Measurements from ENCODE around the gene TAF4.

TAF4 gene

DNA sequence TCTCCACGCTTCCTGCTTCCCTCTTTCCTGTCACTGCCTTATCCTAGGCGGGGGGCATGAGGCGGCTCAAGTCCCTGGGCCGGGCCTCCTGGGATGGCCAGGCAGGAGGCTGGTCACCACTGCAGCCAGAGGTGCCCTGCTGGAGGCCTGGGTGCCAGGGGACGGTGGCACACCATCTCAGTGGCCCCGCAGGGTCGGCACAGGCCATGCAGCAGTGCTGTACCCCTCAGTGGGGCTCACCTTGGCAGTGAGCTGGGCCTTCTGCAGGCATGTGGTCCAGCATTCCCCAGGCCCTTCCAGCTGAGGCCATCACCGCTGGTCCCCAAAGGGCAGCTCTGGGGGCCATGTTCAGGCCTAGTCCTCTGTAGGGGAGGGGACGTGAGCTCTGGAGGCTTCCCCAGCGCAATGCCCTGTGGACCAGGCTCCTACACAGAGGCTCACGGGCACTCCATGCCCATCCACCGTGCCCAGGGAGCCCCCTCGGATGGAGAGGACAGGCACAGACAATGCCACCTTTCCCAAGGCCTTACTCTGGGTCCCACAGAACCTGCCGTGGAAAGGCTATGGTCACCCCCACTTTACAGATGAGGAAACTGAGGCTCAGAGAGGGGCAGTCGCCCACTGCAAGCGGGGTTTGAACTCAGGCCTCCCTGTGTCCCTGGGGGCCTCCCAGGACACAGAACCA is 123.8 kb downstream of the TAF4 start:
- Histone ChIP-seq H3K36me3 (ENCODE audit: control insufficient read depth, insufficient read depth, low read length) (no peaks in the 10 kb centered on the region), H3K9ac (ENCODE audit: low read length) (no peak overlapping the region), H3K9me3 (ENCODE audit: control insufficient read depth, low read length) (no peaks in the 10 kb centered on the region), H3K4me3 (ENCODE audit: low read length) (no peak overlapping the region), H3K4me1 (ENCODE audit: control insufficient read depth, insufficient read depth, low read length) (no peaks in the 10 kb centered on the region), H3K27me3 (ENCODE audit: control insufficient read depth, insufficient read depth, low read length) (peaks cover 4% of the 10 kb centered on the region)

GRCh38 chr20:61940976-61941720 is 124.5 kb downstream of the TAF4 start:
- H3K4me3 ChIP-seq (ENCODE audit: low read length) = no peak overlapping the region
- H3K27me3 ChIP-seq (ENCODE audit: control insufficient read depth, insufficient read depth, low read length) = peaks cover 4% of the 10 kb centered on the region
- no peaks in the 10 kb centered on the region for H3K4me1 ChIP-seq (ENCODE audit: control insufficient read depth, insufficient read depth, low read length)
- no peak overlapping the region for H3K9ac ChIP-seq (ENCODE audit: low read length)
- H3K9me3 ChIP-seq (ENCODE audit: control insufficient read depth, low read length) = no peaks in the 10 kb centered on the region
- H3K36me3 ChIP-seq (ENCODE audit: control insufficient read depth, insufficient read depth, low read length) = no peaks in the 10 kb centered on the region

DNA sequence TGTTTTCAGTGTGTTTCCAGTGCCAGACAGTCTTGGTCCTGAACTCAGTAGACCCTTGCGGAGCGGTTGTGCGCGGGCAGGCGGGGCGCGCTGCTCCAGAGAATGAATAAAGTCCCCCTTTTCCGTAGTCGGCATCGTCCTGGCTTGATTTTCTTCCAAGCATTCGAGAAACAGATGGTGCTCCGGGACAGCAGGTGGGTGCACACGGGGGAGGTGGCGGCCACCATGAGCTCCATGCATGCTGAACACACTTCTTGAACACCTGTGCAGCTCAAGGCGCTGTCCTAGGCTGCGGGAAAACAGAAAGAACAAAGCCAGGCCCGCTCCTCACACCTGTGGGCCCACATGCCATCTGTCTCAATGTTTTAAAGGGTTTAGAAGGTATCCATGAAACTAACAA is 125.2 kb downstream of the TAF4 start:
- no peaks in the 10 kb centered on the region for H3K36me3 ChIP-seq (ENCODE audit: control insufficient read depth, insufficient read depth, low read length)
- H3K9me3 ChIP-seq (ENCODE audit: control insufficient read depth, low read length) = no peaks in the 10 kb centered on the region
- H3K9ac ChIP-seq (ENCODE audit: low read length) = no peak overlapping the region
- no peak overlapping the region for H3K4me3 ChIP-seq (ENCODE audit: low read length)
- no peaks in the 10 kb centered on the region for H3K4me1 ChIP-seq (ENCODE audit: control insufficient read depth, insufficient read depth, low read length)
- peaks cover 4% of the 10 kb centered on the region for H3K27me3 ChIP-seq (ENCODE audit: control insufficient read depth, insufficient read depth, low read length)

DNA sequence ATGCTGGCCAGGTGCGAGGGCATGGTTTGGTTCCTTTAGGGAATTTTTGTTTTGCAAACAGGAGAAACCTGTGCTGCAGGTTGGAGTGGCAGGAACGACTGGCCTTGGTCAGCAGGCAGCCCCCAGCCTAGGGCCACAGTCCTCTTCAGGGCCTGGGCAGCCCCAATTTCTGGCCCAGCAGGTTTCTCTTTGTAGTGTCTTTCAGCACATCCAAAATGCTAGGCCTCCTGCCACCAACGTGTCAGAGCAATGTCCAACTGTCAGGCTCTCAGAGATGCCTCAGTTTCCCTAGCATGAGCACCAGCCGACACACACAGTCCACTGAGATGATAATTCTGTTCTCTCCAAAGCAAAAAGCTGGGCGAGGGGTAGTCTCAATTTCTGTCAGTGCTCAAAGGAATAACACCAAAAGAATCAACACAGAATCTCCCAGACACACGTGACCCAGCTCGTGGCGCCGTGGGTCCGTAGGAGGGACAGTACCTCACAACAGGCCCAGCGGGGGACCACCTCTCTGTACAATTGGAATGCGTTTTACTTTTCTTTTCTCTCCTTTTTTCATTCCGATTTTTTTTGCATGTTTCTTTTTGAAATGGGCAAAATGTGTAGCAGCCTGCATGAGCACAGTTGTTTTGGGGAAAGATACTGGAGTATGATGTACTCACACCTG is 125.9 kb downstream of the TAF4 start:
- no peak overlapping the region for H3K9ac ChIP-seq (ENCODE audit: low read length)
- H3K4me1 ChIP-seq (ENCODE audit: control insufficient read depth, insufficient read depth, low read length) = no peaks in the 10 kb centered on the region
- H3K4me3 ChIP-seq (ENCODE audit: low read length) = no peak overlapping the region
- H3K36me3 ChIP-seq (ENCODE audit: control insufficient read depth, insufficient read depth, low read length) = no peaks in the 10 kb centered on the region
- no peaks in the 10 kb centered on the region for H3K9me3 ChIP-seq (ENCODE audit: control insufficient read depth, low read length)
- H3K27me3 ChIP-seq (ENCODE audit: control insufficient read depth, insufficient read depth, low read length) = peaks cover 4% of the 10 kb centered on the region

GRCh38 chr20:61938839-61939690 is 126.6 kb downstream of the TAF4 start:
- no peaks in the 10 kb centered on the region for H3K4me1 ChIP-seq (ENCODE audit: control insufficient read depth, insufficient read depth, low read length)
- H3K9me3 ChIP-seq (ENCODE audit: control insufficient read depth, low read length) = no peaks in the 10 kb centered on the region
- H3K9ac ChIP-seq (ENCODE audit: low read length) = no peak overlapping the region
- no peak overlapping the region for H3K4me3 ChIP-seq (ENCODE audit: low read length)
- H3K27me3 ChIP-seq (ENCODE audit: control insufficient read depth, insufficient read depth, low read length) = peaks cover 4% of the 10 kb centered on the region
- no peaks in the 10 kb centered on the region for H3K36me3 ChIP-seq (ENCODE audit: control insufficient read depth, insufficient read depth, low read length)

DNA sequence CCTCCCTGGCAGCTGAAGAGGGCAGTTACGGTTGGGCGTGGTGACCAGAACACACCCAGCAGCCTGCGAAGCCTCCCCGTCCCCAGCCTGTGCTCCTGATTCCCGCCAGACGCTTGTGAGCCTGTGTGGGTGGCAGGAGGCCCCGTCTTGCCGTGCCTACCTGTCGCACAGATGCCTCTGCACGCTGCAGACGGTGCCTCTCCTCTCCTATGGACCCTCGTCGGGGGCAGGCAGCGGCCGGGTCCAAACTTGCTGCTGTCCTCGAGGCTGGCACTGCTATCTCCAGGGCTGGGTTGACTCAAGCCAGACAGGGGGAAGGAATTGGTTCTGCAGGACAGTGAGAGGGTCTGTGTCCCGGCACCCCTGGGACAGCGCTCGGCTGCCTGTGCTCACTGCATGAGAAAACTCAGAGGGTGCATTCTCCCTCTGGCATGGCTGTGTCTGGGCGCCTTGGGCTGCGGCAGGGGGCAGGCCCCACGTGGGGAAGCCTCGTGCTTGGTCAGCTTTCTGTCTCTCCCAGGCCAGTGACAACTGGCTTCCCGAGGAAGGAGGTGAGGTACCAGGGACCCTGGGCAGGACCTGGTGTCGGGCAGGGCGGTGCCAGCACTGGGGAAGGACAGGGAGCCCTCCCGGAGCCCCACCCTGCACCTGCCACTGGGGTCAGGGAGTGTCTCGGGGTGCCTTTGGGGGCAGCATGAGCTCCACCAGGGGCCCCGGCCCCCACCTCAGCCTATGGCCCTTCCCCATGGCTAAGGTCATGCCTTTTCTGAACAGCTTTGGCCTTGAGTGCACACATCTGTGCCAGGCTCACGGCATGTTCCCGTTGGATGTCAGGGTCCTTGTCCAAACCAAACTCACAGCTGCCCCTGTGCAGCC is 127.5 kb downstream of the TAF4 start:
- Histone ChIP-seq H3K4me1 (ENCODE audit: control insufficient read depth, insufficient read depth, low read length) (no peaks in the 10 kb centered on the region), H3K4me3 (ENCODE audit: low read length) (no peak overlapping the region), H3K9ac (ENCODE audit: low read length) (no peak overlapping the region), H3K36me3 (ENCODE audit: control insufficient read depth, insufficient read depth, low read length) (no peaks in the 10 kb centered on the region), H3K27me3 (ENCODE audit: control insufficient read depth, insufficient read depth, low read length) (peaks cover 4% of the 10 kb centered on the region), H3K9me3 (ENCODE audit: control insufficient read depth, low read length) (no peaks in the 10 kb centered on the region)

DNA sequence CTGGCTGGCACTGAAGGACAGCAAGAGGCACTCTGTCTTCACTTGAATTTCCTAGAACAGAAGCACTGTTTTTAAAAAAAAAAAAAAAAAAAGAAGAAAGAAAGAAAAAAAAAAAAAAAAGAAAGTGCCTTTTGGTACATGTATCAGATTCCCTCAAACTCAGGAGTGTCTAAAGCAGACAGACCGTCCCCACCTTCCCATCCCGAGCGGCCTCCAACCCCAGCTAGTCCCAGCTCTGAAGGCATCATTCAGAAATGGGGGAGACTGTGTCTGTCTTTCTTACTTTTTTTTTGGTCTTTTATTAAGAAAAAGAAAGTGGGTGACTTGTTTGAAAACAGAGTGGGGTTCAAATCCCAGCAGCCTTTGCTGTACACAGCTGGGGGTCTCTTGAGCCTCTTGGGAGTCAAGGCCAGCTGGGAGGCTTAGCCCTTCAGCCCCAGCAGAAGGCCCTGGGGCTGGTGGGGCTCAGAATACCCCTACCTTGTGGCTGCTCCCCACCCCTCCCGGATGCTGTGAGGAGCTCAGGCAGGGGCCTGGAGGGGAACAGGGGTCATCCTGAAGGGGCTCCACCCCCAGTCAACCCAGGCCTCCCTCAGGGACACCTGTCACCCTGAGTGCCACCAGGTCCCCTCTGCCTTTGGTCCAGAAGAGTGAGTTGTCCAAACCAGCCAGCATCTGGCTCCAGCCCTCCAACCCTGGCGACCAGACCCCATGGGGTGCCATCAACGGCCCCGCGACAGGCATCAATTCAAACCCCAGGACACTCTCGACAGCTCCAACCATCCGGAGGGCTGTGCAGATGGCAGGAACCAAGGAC is 128.3 kb downstream of the TAF4 start:
- Histone ChIP-seq H3K36me3 (ENCODE audit: control insufficient read depth, insufficient read depth, low read length) (no peaks in the 10 kb centered on the region), H3K4me1 (ENCODE audit: control insufficient read depth, insufficient read depth, low read length) (no peaks in the 10 kb centered on the region), H3K4me3 (ENCODE audit: low read length) (no peak overlapping the region), H3K27me3 (ENCODE audit: control insufficient read depth, insufficient read depth, low read length) (peaks cover 4% of the 10 kb centered on the region), H3K9ac (ENCODE audit: low read length) (no peak overlapping the region), H3K9me3 (ENCODE audit: control insufficient read depth, low read length) (no peaks in the 10 kb centered on the region)

DNA sequence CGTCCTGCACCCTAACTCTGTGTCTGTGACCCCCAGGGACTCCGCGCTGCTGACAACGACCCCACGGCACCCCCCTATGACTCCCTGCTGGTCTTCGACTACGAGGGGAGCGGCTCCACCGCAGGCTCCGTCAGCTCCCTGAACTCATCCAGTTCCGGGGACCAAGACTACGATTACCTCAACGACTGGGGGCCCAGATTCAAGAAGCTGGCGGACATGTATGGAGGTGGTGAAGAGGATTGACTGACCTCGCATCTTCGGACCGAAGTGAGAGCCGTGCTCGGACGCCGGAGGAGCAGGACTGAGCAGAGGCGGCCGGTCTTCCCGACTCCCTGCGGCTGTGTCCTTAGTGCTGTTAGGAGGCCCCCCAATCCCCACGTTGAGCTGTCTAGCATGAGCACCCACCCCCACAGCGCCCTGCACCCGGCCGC is 129.0 kb downstream of the TAF4 start:
- H3K4me3 ChIP-seq (ENCODE audit: low read length) = no peak overlapping the region

DNA sequence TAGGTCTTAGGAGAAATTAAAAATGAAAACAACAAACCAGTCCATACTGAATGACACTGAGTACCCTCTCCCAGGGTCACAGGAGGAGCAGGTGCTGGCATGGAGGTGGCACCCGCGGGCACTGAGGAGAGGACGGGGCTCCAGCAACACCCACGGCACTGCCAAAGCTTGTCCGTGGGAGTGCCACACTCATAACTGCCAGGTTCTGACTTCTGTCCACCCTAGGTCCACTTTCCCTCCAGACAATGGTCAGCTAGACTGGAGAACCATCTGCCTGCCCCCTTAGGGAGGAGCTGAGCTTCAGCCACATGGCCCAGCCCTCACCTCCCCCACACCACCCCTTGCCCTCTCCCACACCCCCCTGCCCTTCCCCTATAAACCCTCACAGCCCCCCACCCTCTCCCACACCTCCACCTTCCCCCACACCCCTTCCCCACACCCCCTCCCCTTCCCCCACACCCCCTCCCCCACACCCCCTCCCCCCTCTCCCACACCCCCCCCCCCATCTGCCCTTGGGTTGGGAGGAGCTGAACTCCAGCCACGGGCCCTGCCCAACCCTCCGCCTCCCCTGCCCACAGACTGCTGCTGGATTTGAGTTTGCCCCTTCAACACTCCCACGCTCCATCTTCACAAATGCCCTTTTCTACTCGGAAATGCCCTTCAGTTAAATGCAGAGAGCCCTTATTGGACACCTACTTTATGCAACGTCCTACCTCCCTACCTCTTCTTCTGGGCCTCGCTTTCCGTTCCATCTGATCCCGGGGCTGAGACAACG is 129.6 kb downstream of the TAF4 start:
- Histone ChIP-seq H3K27me3 (ENCODE audit: control insufficient read depth, insufficient read depth, low read length) (peaks cover 4% of the 10 kb centered on the region), H3K9me3 (ENCODE audit: control insufficient read depth, low read length) (no peaks in the 10 kb centered on the region), H3K4me3 (ENCODE audit: low read length) (no peak overlapping the region), H3K9ac (ENCODE audit: low read length) (no peak overlapping the region), H3K36me3 (ENCODE audit: control insufficient read depth, insufficient read depth, low read length) (no peaks in the 10 kb centered on the region), H3K4me1 (ENCODE audit: control insufficient read depth, insufficient read depth, low read length) (no peaks in the 10 kb centered on the region)

More for the DNA sequence above, 129.0 kb downstream of the TAF4 start:
- Histone ChIP-seq H3K9me3 (ENCODE audit: control insufficient read depth, low read length) (no peaks in the 10 kb centered on the region), H3K9ac (ENCODE audit: low read length) (no peak overlapping the region), H3K4me1 (ENCODE audit: control insufficient read depth, insufficient read depth, low read length) (no peaks in the 10 kb centered on the region), H3K36me3 (ENCODE audit: control insufficient read depth, insufficient read depth, low read length) (no peaks in the 10 kb centered on the region), H3K27me3 (ENCODE audit: control insufficient read depth, insufficient read depth, low read length) (peaks cover 4% of the 10 kb centered on the region)
